Fibroblast of the aortic adventitia (primary cell): ENCODE results near the gene VPS4B. TPM values are rescaled to one million over a fixed set of nuclear protein-coding genes. Genes with fewer than 3 reads are reported as not detected.
"Not testable (repeated sequence)": the region's sequence is repeated elsewhere in the genome, so short reads cannot be mapped to it uniquely, and the experiment has no call there.

ENCODE experiments used
- DNase-seq: peaks from one replicate; pipeline ENCODE4 v3.0.0-alpha.2; 2010; ENCODE audit warnings: low read depth
- H3K4me3 ChIP-seq: 2 replicates; pipeline ENCODE4 v1.5.1; 2011; ENCODE audit warnings: low read depth, mild to moderate bottlenecking, control low read depth, low read length, moderate library complexity
- total RNA-seq: library from RNA; depleted of rRNA; stranded (reverse); fragments of >200 nt; gene quantifications from 2 replicates; pipeline ENCODE4 v1.2.3, GENCODE V29; 2012; ENCODE audit warnings: low replicate concordance
- TF ChIP-seq, protein P1 (sequence below): IDR thresholded peaks from 2 replicates; pipeline ENCODE4 v1.5.1; 2011; ENCODE audit warnings: mild to moderate bottlenecking, low read length, control low read depth, inconsistent platforms; ENCODE audit not compliant: insufficient read depth

VPS4B gene
- total RNA-seq, 1 donor, result 38.1 TPM

DNA sequence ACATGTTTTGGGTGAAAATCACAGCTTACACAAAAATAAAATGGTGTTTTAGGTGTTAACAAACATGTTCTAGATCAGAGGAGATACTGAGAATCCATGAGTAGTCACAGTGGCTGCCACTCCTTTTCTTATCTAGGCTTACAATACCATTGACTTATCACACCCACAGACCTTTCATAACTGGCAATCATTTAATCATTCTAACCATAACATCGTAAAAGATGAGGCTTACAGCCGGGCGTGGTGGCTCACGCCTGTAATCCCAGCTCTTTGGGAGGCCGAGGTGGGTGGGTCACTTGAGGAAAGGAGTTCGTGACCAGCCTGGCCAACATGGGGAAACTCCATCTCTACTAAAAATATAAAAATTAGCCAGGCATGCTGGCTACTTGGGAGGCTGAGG lies 35.7 kb upstream of the VPS4B start:
- no peak overlapping the region for H3K4me3 ChIP-seq
- DNase-seq, result no peak
- TF ChIP-seq, protein P1, sequence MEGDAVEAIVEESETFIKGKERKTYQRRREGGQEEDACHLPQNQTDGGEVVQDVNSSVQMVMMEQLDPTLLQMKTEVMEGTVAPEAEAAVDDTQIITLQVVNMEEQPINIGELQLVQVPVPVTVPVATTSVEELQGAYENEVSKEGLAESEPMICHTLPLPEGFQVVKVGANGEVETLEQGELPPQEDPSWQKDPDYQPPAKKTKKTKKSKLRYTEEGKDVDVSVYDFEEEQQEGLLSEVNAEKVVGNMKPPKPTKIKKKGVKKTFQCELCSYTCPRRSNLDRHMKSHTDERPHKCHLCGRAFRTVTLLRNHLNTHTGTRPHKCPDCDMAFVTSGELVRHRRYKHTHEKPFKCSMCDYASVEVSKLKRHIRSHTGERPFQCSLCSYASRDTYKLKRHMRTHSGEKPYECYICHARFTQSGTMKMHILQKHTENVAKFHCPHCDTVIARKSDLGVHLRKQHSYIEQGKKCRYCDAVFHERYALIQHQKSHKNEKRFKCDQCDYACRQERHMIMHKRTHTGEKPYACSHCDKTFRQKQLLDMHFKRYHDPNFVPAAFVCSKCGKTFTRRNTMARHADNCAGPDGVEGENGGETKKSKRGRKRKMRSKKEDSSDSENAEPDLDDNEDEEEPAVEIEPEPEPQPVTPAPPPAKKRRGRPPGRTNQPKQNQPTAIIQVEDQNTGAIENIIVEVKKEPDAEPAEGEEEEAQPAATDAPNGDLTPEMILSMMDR, result no peak

GRCh38 chr18:63454497-63454896 lies 32.2 kb upstream of the VPS4B start:
- peak; percentile 27 for DNase-seq
- no peak overlapping the region for H3K4me3 ChIP-seq
- TF ChIP-seq, protein P1, result no peak

- not testable (repeated sequence) for H3K4me3 ChIP-seq, DNase-seq
Observed at GRCh38 chr18:63452751-63453150, 30.5 kb upstream of the VPS4B start.

DNA sequence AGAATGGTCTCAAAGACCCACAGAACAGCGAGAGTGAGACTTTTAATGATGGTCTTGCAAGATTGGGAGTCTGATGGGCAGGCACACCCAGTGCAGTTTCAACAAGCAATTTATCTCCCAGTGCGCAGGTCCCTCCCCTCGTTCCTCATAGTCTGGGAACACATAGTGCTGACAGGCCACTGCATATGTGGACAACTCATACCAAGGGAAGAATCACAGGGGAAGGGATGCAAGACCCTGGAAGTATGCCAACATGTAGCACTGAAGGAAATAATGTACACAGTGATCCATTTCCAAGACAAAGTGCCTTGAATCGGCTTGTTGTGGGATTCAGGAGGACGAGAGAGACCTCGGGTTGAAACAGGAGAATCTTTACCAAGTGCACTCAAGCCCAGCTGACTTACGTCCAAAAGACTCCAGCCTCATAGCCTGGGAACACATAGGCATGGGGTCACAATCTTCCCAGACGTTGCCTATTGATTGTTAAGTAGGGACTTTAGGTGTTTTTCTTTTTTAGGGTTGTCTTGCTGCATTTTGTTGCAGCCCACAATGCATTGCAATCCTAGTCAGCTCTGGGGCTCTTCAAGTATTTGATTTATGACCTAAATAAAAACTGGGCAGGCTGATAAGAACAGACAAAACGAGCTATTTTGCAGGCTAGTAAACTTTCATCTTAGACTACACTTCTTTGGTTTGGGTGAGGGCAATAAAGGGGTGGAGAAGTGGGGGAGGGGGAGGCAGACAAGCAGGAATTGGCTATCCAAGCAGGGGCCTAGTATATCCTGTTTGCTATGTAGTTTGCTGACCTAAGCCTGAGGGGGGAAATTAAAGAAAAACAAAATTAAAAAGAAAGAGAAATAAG lies 29.8 kb upstream of the VPS4B start:
- H3K4me3 ChIP-seq, result no peak overlapping the region
- DNase-seq, result peak; percentile 29
- TF ChIP-seq, protein P1, result no peak

GRCh38 chr18:63449426-63449825 lies 27.1 kb upstream of the VPS4B start:
- no peak overlapping the region for H3K4me3 ChIP-seq
- DNase-seq, result no peak
- TF ChIP-seq, protein P1, result no peak

DNA sequence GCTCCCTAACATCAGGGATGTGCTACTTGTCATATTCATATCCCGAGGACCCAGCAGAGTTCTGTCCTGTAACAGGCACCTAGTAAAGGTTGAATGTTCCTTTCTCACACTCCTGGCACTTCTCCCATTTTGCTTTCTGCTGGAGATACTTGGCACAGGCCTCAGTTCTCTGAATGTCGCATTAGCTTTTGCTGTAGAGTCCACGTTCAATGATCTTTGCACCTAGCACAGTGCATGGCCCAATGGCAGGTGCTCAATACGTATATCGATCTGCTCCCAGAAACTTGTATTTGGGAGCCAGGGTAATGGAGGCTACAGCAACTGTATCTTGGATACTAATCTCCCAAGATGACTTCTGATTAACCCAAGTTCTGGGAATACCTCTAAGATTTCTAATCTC lies 24.8 kb upstream of the VPS4B start:
- H3K4me3 ChIP-seq, result no peak overlapping the region
- TF ChIP-seq, protein P1, result no peak
- DNase-seq, result no peak

DNA sequence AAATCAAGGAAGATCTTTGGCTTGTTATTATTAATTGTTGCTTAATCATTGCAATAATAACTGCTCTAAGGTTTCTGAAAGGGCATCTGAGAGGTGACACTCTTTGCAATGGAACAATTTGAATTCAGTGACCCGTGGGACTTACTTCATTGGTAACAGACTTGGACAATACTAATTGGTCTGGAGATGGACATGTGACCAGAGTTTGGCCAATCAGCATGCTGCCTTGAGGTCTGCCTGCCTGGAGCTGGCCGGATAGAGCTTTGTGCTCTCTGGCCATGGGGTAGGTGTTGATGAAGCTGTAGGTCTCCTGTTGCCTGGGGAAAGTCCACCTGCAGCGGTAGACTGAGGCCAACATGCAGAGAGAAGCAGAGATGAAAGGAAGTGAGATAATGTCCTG lies 24.0 kb upstream of the VPS4B start:
- no peak for DNase-seq
- TF ChIP-seq, protein P1, result no peak
- H3K4me3 ChIP-seq, result no peak overlapping the region
